Heart right ventricle (tissue), 16 donors: ENCODE measurements around the gene REPIN1. TPM values are rescaled to one million over a fixed set of nuclear protein-coding genes. Genes with fewer than 3 reads are reported as not detected.

Experiments
- ATAC-seq, 8 donors: fragments of 200-7000 bp; cut with Tn5 transposase; one replicate each; pipeline ENCODE4 v1.9.1; 2020; ENCODE audit warnings: mild to moderate bottlenecking in 8 of 8, moderate library complexity in 8 of 8, moderate number of reproducible peaks in 1 of 8
- DNase-seq, 2 donors: peaks; one replicate each; pipeline ENCODE4 v3.0.0-alpha.2; 2020
- H3K27ac ChIP-seq, 10 donors: fragments of 200-600 bp; sonication (generic) in 2 of 10; one replicate each; pipeline versions ENCODE4 v1.5.0 to v1.8.0; 2020 to 2022; ENCODE audit warnings: mild to moderate bottlenecking in 3 of 10
- H3K27me3 ChIP-seq, 7 donors: fragments of 200-600 bp; one replicate each; pipeline ENCODE4 v1.8.0; 2021 to 2022; ENCODE audit warnings: mild to moderate bottlenecking in 2 of 7
- H3K36me3 ChIP-seq, 9 donors: fragments of 200-600 bp; sonication (generic) in 1 of 9; one replicate each; pipeline versions ENCODE4 v1.5.0 to v1.8.0; 2020 to 2022; ENCODE audit warnings: mild to moderate bottlenecking in 2 of 9
- H3K4me1 ChIP-seq, 9 donors: fragments of 200-600 bp; sonication (generic) in 1 of 9; one replicate each; pipeline versions ENCODE4 v1.5.0 to v1.8.0; 2020 to 2022; ENCODE audit warnings: mild to moderate bottlenecking in 4 of 9
- H3K4me3 ChIP-seq, 10 donors: fragments of 200-600 bp; sonication (generic) in 2 of 10; one replicate each; pipeline versions ENCODE4 v1.5.0 to v1.8.0; 2020 to 2022; ENCODE audit warnings: mild to moderate bottlenecking in 7 of 10, moderate library complexity in 2 of 10
- H3K9me3 ChIP-seq, 11 donors: fragments of 200-600 bp in 10 of 11; sonication (generic) in 2 of 11; one replicate each; pipeline versions ENCODE4 v1.5.0 to v1.8.0; 2013 to 2022; ENCODE audit warnings: mild to moderate bottlenecking in 2 of 11, control low read depth in 1 of 11, moderate library complexity in 1 of 11
- CTCF ChIP-seq, 9 donors: fragments of 200-600 bp; sonication (generic) in 2 of 9; IDR thresholded peaks; one replicate each; pipeline versions ENCODE4 v1.5.0 to v1.8.0; 2021 to 2022; ENCODE audit warnings: antibody characterized with exemption in 9 of 9, mild to moderate bottlenecking in 5 of 9, moderate library complexity in 1 of 9
- WGBS, 2 donors: extraction: QIAGEN DNeasy Blood & Tissue Kit; methylation state at CpG; one replicate each; pipeline ENCODE4 v1.1.7; 2013; ENCODE audit warnings: inconsistent platforms in 1 of 2; 5-methylcytosine and 5-hydroxymethylcytosine counted together
- intact Hi-C, 10 donors: fragments of 100-400 bp; cut with DNase I; formaldehyde crosslinking; loops; one replicate each; pipeline versions ENCODE4 v1.11.1 to v1.14.2; 2022
- polyA plus RNA-seq, 2 donors: library from polyadenylated mRNA; stranded (reverse); fragments of 200-250 nt; gene quantifications; one replicate each; pipeline ENCODE4 v1.2.3, GENCODE V29; 2013
- total RNA-seq, 10 donors: library from RNA; stranded (reverse); fragmentation: NEBNext Ultra II Directional in 3 of 10; extraction: Animal tissue kit (Norgen Biotek cat#: 25700) in 3 of 10; gene quantifications; one replicate each; pipeline versions ENCODE4 v1.2.1 to v1.2.4, GENCODE V29; 2021 to 2023
- donor health status: Arrhythmogenic right ventricular cardiomyopathy.
- donor health status: ischemic (EF 13 %, LVEDD 7.1; RV severe dilation, severe dysfunction).
- donor health status: healthy with polysubstance abuse.
- donor health status: DM: no; HTN: yes; CAD: no.
- donor health status: DM: no; HTN: no; CAD: no.
- donor health status: ischemic (EF 25% LVEDD 6.9; RV normal size, moderate dysfunction).
- donor health status: ischemic (EF 25% LVEDD 5.7; RV mildly dilated, moderate dysfunction).
- donor health status: healthy.
- donor health status: DM: yes; HTN: yes; CAD: no.
- donor health status: Ischemic cardiomyopathy.
- donor health status: ischemic (EF 35%, LVEDD 5.7; RV mildly dilated, moderate dysfunction).
- donor health status: nonischemic (EF 11% LVEDD 7.7; RV severe dilation, severe dysfunction).
- donor health status: DM: yes; HTN: yes; CAD: no.
- donor health status: PGD.
- donor health status: ischemic (EF 29% LVEDD 5.4; RV normal size, mild dysfunction).
- donor health status: nonischemic (EF 23%, LVEDD 6.1; RV moderate dilation, normal function).

Gene REPIN1
- total and polyA plus RNA-seq, 12 donors, result 51.0 to 132 (median 109) TPM

GRCh38 chr7:150409300-150410030 lies 40.8 kb downstream of the REPIN1 start:
- H3K36me3 ChIP-seq, result peaks cover 0 to 17% (median 0%) of the 10 kb centered on the region in 9 donors
- no peaks in the 10 kb centered on the region for H3K27me3 ChIP-seq
- DNase-seq (no peak), ATAC-seq (no peak)
- H3K27ac ChIP-seq, result no peak overlapping the region
- 81 to 87% methylated on average over 10 of the region's 10 CpGs for WGBS, 2 donors
- H3K9me3 ChIP-seq, result no peaks in the 10 kb centered on the region
- peaks cover 5 to 25% (median 14%) of the 10 kb centered on the region in 9 donors for H3K4me1 ChIP-seq
- H3K4me3 ChIP-seq, result no peak overlapping the region
- intact Hi-C loops, result loop anchor here in 5 of 10 donors (5.0 kb wide), 2 partner anchors 42 to 47 kb away; partner anchors contain the start of gene REPIN1 (in 4 of the 5)
- TF ChIP-seq CTCF (IDR thresholded peaks at IDR 0.05), result no peak

- 90 to 93% methylated on average over 7 of the region's 7 CpGs for WGBS, 2 donors
- DNase-seq, result no peak
- Histone ChIP-seq H3K36me3 (peaks cover 0 to 17% (median 0%) of the 10 kb centered on the region in 9 donors), H3K4me3 (no peak overlapping the region), H3K4me1 (peaks cover 5 to 20% (median 14%) of the 10 kb centered on the region in 9 donors), H3K27me3 (no peaks in the 10 kb centered on the region), H3K27ac (no peak overlapping the region), H3K9me3 (no peaks in the 10 kb centered on the region)
- ATAC-seq, result no peak
- intact Hi-C loops, result loop anchor here in 1 of 10 donors (5.0 kb wide), 1 partner anchor 48 kb away; no protein-coding TSS in a partner anchor
- TF ChIP-seq CTCF (IDR thresholded peaks at IDR 0.05), result no peak
These were observed 41.5 kb downstream of the REPIN1 start for GRCh38 chr7:150410131-150410530.

- TF ChIP-seq CTCF (IDR thresholded peaks at IDR 0.05), result no peak
- DNase-seq (no peak), ATAC-seq (no peak)
- intact Hi-C loops, result loop anchor here in 1 of 10 donors (5.0 kb wide), 1 partner anchor 49 kb away; no protein-coding TSS in a partner anchor
- Histone ChIP-seq H3K9me3 (no peaks in the 10 kb centered on the region), H3K4me1 (peaks cover 3 to 18% (median 13%) of the 10 kb centered on the region in 9 donors), H3K36me3 (peaks cover 0 to 17% (median 0%) of the 10 kb centered on the region in 9 donors), H3K27me3 (no peaks in the 10 kb centered on the region), H3K27ac (no peak overlapping the region), H3K4me3 (no peak overlapping the region)
- 74 to 80% methylated on average over 10 of the region's 10 CpGs for WGBS, 2 donors
These were observed 42.2 kb downstream of the REPIN1 start for GRCh38 chr7:150410680-150411346.

- Histone ChIP-seq H3K9me3 (no peaks in the 10 kb centered on the region), H3K27ac (no peak overlapping the region), H3K4me1 (peaks cover 0 to 11% (median 5%) of the 10 kb centered on the region in 9 donors), H3K4me3 (no peak overlapping the region), H3K36me3 (peaks cover 0 to 17% (median 0%) of the 10 kb centered on the region in 9 donors), H3K27me3 (no peaks in the 10 kb centered on the region)
- WGBS, 2 donors, result 85 to 88% methylated on average over 10 to 11 of the region's 11 CpGs
- no peak for ATAC-seq
- DNase-seq, result no peak
- TF ChIP-seq CTCF (IDR thresholded peaks at IDR 0.05), result no peak
- intact Hi-C loops, result loop anchor here in 1 of 10 donors (5.0 kb wide), 1 partner anchor 49 kb away; no protein-coding TSS in a partner anchor
These were observed 43.0 kb downstream of the REPIN1 start for GRCh38 chr7:150411606-150412005.
